Eye (tissue), 1 donor: Measurements from ENCODE around the gene NDUFA12.

Experiments used
- DNase-seq: peaks from one replicate; pipeline ENCODE4 v3.0.0-alpha.2; 2015

The NDUFA12 gene

DNA sequence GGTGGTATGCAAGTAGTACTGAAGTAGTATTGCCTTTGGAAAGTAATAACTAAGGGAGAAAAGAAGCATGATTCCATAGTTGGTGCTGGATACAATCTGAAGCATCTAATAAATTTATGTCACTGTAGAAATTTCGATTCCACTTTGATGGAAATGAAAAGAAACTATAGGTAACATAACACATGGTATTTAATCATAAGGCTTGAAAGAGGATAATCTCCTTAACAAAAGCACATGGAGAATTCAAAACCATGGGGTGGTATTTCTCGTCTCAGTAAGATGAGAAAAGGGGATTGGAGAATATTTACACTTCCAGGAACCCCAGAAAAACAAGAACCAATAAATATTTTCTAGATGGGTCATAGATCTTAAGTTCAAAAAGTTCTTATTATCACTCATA lies 72.7 kb downstream of the NDUFA12 start:
- no peak for DNase-seq

DNA sequence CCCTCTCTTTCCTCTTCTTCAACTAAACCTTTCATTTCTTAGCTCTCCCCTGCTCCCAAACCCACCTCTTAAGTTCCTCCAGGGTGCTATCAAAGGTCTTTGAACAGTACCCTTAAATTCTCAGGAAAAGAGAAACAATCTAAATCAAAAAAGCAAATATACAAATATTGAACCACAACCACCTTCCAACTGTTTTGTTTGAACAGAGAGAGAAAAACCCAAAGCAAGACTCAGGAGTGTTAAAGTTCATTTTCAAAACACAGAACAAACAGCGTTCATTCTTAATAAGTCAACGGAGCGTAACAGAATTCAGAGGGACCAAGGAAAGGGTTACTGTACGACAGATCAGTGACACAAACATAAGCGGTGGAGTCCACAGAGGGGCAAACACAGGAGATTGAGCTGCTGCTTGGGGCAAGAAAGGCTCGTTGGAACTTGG lies 73.3 kb downstream of the NDUFA12 start:
- peak; percentile 10 for DNase-seq

DNA sequence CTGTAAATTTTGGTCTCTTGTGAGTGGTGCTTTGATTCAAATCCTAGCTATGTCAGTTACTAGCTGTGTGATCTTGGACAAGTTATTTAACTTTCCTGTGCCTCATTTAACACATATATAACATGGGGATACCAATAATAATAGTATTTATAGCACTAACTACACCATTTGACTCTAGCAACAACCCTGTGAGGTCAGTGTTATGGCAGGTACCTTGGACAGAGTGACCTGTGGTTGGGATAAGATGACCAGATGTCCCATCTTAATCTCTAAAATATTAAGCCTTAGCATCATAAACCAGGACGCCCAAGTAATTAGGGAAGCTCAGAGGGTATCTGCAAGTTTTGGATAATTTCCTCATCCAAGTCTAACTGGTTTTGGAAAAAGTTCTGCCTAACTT lies 73.7 kb downstream of the NDUFA12 start:
- DNase-seq: no peak

DNA sequence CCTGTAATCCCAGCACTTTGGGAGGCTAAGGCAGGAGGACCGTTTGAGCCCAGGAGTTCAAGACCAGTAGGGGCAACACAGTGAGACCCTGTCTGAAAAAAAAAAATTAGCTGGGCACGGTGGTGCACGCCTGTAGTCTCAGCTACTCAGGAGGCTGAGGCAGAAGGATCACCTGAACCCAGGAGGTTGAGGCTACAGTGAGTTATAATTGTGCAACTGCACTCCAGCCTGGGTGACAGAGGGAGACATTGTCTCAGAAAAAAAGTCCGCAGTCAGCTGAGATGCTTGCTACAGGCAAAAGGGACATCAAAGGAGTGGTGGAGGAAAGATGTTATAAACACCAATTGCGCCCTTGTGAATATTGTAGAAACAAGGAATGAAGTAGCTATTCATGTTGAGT lies 77.8 kb downstream of the NDUFA12 start:
- DNase-seq: no peak

DNA sequence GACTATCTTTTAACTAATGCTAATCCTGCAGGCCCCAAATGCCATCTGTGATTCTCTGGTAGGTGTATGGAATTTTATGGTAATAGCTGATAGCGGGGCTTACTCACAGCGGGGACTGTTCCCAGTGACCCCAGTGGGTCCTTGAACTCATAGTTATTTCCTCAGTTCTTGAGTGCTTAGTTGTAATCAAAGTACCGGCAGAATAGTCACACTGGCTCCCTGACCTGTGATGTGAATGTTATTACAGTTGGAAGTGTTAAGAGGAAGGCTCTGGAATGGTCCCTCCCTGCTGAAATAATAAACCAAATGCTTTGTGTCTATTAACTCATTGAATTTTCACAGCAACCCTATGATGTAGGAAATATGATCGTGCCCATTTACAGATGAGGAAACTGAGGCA lies 78.3 kb downstream of the NDUFA12 start:
- DNase-seq: no peak

DNA sequence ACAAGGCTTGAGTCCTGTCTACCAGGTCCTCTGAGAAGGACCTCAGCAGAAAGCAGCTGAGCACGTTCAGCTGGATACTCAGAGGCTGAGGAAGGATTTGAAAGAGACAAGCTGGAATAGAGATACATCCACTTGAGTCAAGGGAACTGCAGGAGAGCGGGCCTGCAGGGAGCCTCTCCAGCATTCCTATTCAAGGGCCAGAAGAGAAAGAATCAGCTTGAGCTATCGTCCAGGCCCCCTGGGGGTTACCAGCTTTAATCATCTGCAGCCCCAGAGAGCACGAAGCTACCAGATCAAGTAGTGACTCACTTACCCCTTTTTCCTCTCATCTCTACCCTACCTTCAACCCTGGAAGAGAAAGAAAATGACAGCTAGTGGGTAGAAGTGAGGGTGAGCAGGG lies 80.9 kb downstream of the NDUFA12 start:
- peak; percentile 8 for DNase-seq
